ENCODE data around the gene SEC61A2.
"Not testable (repeated sequence)": the region's sequence is repeated elsewhere in the genome, so short reads cannot be mapped to it uniquely, and the experiment has no call there.

Gene SEC61A2

DNA sequence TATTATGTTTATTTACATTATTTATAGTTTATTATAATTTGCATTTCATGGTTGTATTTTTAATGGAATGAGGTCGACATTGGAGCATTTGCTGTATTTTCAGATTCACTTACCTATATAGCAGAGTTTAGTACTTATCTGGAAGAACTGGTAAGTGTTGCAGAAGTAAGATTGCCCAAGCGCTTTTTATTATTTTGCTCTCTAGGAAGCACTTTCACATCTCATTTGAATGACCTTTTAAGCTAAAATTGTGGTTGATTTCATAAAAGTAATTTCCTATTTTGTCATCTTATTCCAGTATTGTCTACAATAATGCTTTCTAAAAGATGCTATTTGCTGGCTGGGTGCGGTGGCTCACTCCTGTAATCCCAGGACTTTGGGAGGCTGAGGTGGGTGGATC lies 28.6 kb downstream of the SEC61A2 start:
- in situ Hi-C loops (cut with MboI; ENCODE audit: low sequenced_read_pairs) = no loop called here

DNA sequence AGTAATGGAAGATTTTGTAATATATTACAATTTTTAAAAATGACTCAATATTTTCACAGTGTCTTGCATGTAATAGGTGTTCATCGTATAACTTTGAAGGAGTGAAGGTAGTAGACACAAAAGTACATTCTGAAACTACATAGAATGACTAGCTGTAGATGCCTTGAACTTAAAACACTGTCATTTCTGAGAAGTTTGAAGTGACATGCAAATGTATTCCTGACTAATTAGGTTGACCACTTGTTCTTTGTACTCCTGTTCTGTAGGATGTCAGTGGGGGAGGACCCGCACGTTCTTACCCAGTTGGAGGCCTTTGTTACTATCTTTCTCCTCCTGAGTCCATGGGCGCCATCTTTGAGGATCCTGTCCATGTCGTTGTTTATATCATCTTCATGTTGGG lies 31.2 kb downstream of the SEC61A2 start:
- in situ Hi-C loops (cut with MboI; ENCODE audit: low sequenced_read_pairs) = no loop called here

DNA sequence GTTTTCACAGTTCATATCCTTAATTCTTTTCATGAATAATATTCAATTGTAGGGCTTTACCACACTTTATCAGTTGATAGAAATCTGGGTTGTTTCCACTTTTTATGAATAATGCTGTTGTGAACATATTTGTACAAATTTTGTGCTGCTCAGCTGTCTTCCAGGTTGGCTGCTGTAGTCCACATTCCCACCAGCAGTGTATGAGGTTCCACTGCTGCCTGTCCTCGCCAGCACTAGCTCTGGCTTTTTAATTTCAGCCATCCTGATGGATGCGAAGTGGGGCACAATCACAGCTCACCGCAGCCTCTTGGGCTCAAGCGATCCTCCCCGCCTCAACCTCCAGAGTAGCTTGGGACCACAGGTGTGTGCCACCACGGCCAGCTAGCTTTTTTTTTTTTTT lies 33.5 kb downstream of the SEC61A2 start:
- in situ Hi-C loops (cut with MboI; ENCODE audit: low sequenced_read_pairs) = no loop called here

DNA sequence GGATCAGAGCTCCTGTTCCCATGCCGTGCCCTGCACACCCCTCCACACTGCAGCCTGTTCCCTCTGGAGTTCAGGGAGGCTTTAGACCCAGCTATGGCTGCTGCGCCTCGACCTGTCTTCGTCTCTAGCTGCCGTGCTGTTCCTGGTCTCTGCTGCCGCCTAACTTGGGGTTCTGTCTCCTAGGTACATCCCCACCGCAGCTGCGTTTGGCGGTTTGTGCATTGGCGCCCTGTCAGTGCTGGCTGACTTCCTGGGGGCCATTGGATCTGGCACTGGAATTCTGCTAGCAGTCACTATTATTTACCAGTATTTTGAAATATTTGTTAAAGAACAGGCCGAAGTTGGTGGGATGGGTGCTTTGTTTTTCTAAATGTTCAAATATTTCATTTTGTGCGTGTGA lies 34.6 kb downstream of the SEC61A2 start:
- in situ Hi-C loops (cut with MboI; ENCODE audit: low sequenced_read_pairs) = no loop called here

DNA sequence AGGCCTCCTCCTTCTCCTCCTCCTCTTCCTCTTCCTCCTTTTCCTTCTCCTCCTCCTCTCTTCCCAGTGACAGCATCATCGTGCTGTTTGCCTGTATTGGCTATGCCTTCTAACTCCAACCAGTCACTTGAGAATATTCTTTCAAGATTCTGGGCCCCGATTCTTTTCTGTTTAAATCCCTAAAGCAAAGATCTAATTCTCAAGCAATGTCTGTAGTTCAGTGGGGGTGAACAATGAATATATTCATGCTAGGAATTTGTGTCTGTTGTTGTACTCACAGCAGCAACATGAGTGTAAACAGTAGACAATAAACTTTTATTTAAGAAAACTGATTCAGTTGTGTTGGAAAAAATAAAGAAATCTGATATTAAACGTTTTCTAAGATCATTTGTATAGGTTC lies 35.6 kb downstream of the SEC61A2 start:
- in situ Hi-C loops (cut with MboI; ENCODE audit: low sequenced_read_pairs) = no loop called here

DNA sequence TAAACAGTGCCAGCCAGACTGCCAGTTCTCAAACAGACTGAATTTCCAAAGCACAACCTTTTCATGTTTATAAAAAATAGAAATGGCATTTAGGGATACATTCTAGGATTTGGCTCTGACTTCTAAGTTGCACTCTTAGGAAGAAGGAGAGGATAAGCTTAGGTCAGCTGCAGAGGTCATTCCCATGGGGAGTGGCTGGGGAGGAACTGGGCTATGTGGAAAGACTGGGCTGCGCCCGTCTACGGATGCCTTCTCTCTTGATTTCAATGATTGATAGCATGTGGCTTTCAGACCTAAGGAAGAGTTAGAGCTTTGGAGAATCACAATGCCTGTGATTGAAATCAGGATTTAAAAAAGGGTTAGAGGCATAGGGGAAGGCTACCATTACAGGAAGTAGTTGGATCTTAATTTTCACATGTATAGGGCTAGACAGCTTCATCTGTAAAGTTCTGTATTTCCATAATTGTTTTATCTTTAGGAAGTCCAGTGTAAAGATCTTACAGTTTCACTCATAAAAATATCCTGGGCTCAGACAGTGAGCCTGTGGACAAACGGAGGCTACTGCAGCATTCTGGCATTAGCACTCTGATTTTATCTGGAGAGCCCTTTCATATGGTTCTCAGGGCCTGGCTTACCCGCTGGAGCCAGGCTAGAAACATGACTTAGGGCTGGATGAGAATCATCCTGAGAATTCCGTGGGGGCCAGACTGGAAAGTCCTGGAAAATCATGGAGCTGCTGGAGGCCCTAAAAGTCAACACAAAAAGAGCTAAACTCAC lies 36.7 kb downstream of the SEC61A2 start:
- in situ Hi-C loops (cut with MboI; ENCODE audit: low sequenced_read_pairs) = no loop called here

DNA sequence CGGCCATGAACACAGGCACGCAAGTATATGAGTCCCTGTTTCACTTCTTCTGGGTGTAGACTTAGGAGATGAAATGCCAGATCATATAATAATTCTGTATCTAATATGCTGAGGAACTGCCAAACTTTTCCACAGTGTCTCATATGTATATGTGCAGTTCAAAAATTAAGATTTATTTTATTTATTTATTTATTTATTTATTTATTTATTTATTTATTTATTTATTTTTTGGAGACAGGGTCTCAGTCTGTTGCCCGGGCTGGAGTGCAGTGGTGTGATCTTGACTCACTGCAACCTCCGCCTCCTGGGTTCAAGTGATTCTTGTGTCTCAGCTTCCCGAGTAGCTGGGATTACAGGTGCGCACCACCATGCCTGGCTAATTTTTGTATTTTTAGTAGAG lies 42.0 kb downstream of the SEC61A2 start:
- in situ Hi-C loops (cut with MboI; ENCODE audit: low sequenced_read_pairs) = not testable (repeated sequence)

DNA sequence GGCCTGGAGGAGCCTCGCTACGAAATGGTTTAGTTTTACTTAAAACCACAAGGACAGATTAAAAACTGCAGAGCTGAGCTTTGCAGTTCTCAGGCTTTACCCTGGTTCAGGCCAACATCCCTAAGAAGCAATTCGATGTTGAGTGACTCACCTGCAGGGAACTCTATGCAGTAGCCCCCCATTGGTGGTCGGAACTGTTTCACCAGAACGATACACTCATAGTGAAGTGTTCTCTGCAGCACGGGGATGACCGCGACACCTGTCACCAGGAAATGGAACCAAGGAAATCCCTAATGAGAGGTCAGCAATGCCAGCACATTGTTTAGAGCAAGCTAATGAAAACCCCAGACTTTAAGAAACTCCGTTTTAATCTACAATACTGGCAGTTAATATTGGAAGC lies 48.2 kb downstream of the SEC61A2 start:
- in situ Hi-C loops (cut with MboI; ENCODE audit: low sequenced_read_pairs) = no loop called here

DNA sequence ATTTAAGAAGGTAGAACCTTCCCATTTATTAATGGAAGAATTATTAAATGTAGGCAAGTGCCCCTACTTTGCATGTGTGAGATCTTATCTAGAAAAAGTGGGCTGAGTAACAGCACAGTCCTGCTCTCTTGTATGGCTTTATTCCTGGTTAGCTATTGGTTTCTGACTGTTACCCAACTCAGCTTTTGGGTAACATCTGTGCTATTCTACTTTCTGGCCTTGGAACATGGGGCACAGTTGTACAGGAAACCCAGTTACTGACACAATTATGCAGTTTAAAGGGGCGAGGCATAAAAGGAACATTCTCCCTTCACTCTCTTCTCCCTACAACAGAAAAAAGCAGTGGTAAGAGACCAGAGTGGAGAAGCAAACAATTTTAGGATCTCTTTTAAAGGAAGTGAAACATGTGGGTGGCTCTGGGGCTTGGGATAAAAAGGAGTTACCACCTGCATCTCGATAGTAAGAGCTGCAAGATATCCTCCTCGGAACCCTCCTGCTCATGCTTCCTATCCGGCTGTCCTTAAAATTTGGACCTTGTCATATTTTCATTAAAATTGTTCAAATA lies 50.2 kb downstream of the SEC61A2 start:
- in situ Hi-C loops (cut with MboI; ENCODE audit: low sequenced_read_pairs) = no loop called here

DNA sequence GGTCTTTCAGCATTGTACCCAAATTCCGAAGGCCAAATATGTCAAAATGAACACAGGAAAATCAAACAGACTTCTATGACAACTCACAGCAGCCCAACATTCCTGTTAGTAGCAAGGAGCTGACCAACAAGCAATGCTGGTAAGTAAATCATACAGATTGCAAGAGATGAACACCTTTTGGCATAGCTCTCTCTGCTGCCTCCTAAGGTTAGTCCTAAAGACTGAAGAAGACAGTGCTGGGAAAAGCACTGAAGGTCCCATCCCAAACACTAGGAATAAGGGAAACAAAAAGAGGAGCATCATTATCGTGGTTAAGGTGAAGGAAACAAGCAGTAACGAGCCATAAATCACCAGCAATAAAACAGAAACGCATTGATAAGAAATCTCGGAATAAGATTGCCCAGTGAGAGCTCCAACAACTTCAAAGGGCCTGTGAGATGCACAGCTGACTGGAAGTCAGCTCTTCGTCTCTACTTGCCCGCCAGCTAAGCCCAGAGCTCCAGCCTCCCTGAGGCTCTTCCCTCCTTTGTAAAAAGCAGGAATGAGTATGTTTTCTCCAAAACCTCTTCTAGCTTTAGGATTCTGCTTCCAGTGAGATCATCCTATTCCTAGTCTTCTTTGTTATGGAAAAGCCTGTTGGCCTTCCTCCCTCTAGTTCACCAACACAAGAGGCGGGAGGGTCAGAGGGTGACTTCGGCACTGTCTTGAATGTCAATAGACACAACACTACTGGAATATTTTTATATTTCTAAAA lies 50.9 kb downstream of the SEC61A2 start:
- in situ Hi-C loops (cut with MboI; ENCODE audit: low sequenced_read_pairs) = no loop called here

DNA sequence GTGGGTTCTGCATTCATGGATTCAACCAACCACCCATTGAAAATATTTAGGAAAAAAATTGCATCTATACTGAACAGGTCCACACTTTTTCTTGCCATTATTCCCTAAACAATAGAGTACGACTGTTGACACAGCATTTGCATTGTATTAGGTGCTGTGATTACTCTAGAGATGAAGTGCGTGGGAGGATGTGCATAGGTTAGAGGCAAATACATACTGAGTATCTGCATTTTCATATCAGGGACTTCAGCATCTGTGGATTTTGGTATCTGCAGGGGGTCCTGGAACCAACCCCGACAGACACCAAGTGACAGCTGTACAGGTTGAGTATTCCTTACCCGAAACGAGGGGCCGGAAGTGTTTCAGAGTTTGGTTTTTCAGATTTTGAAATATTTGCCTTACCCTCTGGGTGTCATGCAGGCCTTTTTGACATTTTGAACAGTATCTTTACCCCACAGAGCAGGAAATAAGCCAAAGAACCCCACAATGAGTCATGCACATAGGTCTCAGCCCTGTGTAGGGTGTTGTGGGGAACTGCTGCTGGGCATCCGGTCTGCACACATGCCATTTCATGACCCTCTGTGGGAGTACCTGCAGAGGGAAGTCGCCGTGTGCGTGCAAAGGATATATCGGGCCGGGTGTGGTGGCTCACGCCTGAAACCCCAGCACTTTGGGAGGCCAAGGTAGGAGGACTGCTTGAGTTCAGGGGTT lies 51.7 kb downstream of the SEC61A2 start:
- in situ Hi-C loops (cut with MboI; ENCODE audit: low sequenced_read_pairs) = no loop called here

DNA sequence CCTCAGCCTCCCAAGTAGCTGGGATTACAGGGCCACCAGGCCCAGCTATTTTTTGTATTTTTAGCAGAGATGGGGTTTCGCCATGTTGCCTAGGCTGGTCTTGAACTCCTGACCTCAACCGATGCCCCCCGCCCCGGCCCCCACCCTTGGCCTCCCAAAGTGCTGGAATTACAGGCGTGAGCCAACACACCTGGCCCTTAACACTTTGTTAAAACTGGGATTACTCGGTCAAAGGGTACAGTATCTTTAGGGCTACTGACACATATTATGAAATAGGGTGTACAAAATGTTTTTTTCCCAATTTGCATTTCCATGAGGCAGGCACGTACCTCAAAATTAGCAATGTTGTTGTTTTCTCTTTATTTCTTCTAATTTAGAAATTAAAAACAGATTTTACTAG lies 54.7 kb downstream of the SEC61A2 start:
- in situ Hi-C loops (cut with MboI; ENCODE audit: low sequenced_read_pairs) = no loop called here

DNA sequence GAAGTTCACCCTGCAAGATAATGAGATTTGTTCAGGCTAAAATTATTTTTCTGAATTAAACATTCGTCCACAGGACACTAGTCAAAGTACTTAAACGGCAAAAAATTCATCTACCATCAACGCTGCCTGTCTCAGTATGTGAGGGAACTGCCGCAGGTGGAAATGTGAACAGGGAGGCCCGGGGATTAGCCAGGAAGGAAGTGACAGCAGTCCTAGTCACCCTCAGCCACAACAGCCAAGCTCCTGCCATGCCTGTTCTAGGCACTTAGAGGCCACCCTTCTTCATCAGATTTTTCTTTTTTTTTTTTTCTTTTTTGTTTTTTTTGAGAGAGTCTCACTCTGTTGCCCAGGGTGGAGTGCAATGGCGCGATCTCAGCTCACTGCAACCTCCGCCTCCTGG lies 56.8 kb downstream of the SEC61A2 start:
- in situ Hi-C loops (cut with MboI; ENCODE audit: low sequenced_read_pairs) = no loop called here

DNA sequence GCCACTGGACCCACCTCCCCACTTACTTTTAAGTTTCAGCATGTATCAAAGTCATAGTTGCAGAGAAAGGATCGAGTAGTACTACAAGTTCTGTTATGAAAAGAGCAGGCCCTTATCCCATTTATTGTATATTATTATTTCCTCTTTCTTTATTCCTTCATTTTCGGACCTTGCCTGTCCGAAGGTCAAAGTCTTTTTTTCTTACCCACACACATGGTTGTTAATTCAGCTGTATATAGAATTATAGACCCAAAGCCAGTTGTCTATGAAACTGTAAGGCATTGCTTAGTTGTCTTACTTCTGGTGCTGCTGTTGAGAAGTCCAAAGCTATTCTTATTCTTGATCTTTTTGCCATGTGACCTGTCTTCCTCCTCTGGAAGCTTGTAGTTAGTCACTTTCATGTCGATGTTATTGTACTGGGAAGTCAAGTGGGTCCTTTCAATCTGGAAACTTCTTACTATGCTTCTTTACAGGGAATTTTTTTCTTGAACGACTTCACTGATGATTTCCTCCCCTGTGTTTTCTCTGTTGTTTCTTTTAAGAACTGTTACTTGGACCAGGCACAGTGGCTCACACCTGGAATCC lies 57.9 kb downstream of the SEC61A2 start:
- in situ Hi-C loops (cut with MboI; ENCODE audit: low sequenced_read_pairs) = no loop called here

DNA sequence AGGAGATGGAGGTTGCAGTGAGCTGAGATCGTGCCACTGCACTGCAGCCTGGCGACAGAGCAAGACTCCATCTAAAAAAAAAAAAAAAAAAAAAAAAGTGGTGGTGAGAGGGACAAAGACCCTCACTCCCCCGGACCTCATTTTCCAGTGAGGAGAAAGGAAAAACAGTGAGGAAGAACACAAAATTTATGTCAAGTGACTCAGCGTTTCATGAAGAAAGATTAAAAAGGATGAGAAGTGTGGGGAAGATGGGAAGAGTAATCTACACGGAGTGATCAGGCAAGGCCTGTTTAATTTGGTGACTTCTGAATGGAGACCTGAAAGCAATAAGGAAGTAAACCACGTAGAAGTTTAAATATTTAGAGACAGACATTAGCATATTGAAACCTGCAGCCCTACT lies 59.2 kb downstream of the SEC61A2 start:
- in situ Hi-C loops (cut with MboI; ENCODE audit: low sequenced_read_pairs) = no loop called here

DNA sequence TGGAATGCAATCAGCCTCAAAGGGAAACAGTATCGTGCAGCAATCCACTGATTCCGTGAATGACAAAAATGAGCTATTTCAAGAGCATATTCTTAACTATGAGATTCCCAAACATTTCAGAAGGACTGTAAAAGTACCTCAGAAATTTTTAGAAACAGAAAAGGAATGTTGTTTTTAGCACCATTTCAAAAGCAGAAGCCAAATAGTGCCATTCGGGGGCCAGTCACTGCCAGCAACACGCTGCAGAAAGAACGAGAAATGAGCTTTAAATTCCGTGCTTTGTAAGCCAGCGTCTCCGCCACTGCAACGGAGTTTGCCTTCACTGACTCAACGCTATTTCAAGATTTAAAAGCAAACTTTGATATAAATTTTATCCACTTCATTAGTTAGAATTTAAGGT lies 59.9 kb downstream of the SEC61A2 start:
- in situ Hi-C loops (cut with MboI; ENCODE audit: low sequenced_read_pairs) = no loop called here

DNA sequence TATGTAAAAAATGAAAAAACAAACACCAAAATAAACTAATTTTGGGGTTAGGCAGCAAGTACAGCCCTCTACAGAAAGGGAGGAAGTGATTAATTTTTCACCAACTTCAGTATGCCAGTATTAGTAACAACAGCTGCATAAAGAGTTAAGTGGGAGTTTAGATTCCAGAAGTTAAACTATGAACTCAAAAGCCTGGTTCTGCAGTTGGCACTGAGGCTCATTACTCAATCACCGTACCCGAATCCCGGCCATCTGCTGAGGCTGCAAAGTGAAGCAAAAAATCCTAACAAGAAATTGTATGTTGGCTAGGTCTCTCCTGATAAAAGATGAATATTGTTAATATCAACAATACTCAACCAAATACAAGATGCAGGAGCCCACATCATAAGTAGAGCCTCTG lies 62.2 kb downstream of the SEC61A2 start:
- in situ Hi-C loops (cut with MboI; ENCODE audit: low sequenced_read_pairs) = no loop called here

DNA sequence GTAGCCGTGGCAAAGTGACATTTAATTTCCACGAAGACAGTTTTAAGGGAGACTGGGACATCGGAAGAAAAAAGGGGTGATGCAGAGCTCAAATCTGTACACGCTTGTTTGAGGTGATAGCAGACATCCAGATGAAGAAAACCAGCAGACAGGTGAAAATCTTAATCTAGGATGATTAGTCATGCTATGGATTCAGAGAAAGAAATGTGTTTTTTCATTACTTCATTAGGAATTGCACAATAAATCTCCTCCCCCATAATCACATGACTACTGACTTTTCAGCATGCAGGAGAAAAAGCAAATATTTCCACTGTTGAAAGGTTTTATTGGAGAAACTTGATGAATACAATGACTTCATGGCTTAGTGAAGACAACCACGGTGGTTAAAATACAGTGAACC lies 63.7 kb downstream of the SEC61A2 start:
- in situ Hi-C loops (cut with MboI; ENCODE audit: low sequenced_read_pairs) = no loop called here

DNA sequence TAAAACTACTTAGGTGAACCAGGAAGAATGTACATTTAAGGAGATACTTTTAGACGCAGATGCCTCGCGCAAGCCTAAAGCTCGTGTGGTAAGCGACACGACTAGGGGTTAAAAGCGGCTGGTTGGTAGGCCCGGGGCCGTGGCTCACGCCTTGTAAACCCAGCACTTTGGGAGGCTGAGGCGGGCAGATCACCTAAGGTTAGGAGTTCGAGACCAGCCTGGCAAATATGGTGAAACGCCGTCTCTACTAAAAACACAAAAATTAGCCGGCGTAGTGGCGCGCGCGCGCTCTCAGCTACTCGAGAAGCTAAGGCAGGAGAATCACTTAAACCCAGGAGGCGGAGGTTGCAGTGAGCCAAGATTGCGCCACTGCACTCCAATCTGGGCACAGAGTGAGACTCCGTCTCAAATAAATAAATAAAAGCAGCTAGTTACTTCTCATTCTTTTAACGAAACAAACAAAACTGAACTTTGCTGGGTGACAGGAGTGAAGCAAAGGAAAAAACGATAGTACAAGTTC lies 65.3 kb downstream of the SEC61A2 start:
- in situ Hi-C loops (cut with MboI; ENCODE audit: low sequenced_read_pairs) = no loop called here

DNA sequence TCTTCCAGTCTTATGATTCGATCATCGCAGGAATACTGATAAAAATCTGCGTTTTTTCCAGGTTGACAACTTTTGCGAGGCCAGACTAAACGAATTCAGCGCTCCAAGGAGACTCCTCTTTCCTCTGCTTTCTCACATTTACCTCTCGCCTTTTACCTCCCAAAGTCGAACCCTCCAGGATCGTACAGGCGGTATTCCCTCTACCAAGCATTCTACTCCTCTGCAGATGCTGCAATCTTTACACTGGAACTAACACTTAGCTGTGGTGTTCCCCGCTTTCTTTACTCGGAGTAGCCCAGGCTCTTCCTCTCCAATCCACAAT lies 65.8 kb downstream of the SEC61A2 start:
- in situ Hi-C loops (cut with MboI; ENCODE audit: low sequenced_read_pairs) = no loop called here
